OCI-LY3 (cell line): ENCODE data around the gene PLCB2.

ENCODE experiments used
- H2AFZ ChIP-seq: fragments of 200-600, 300-600 bp; shearing (Covaris generic); 2 replicates; pipeline ENCODE4 v1.6.0; 2014; ENCODE audit warnings: antibody characterized with exemption, low read depth, low read length
- H3K27ac ChIP-seq: fragments of 200-600, 300-600 bp; sonication (generic); 2 replicates; pipeline ENCODE4 v1.5.1; 2014; ENCODE audit warnings: mild to moderate bottlenecking, low read length, moderate library complexity, mixed read lengths
- H3K27me3 ChIP-seq: fragments of 200-600, 300-600 bp; sonication (generic); 2 replicates; pipeline ENCODE4 v1.6.1; 2014; ENCODE audit warnings: low read depth, low read length, mixed read lengths
- H3K36me3 ChIP-seq: fragments of 200-600, 300-600 bp; sonication (generic); replicated peaks from 2 replicates; pipeline ENCODE3; 2014; ENCODE audit warnings: low read depth, low read length, mixed read lengths
- H3K4me1 ChIP-seq: fragments of 300-600, 200-600 bp; sonication (generic); 2 replicates; pipeline ENCODE4 v1.6.1; 2014; ENCODE audit warnings: low read length, mixed read lengths
- H3K4me2 ChIP-seq: fragments of 200-600, 300-600 bp; sonication (generic); 2 replicates; pipeline ENCODE4 v1.6.1; 2014; ENCODE audit warnings: low read length, mixed read lengths
- H3K4me3 ChIP-seq: fragments of 300-600, 200-600 bp; sonication (generic); 2 replicates; pipeline ENCODE4 v1.5.1; 2014; ENCODE audit warnings: antibody characterized with exemption, mild to moderate bottlenecking, low read length, moderate library complexity
- H3K79me2 ChIP-seq: fragments of 300-600, 200-600 bp; shearing (Covaris generic); 2 replicates; pipeline ENCODE4 v1.6.1; 2014; ENCODE audit warnings: mild to moderate bottlenecking, low read length, mixed read lengths
- H3K9ac ChIP-seq: fragments of 300-600, 200-600 bp; shearing (Covaris generic); 2 replicates; pipeline ENCODE4 v1.6.0; 2014; ENCODE audit warnings: mild to moderate bottlenecking, low read length, moderate library complexity
- H3K9me3 ChIP-seq: fragments of 200-600, 300-600 bp; shearing (Covaris generic); 2 replicates; pipeline ENCODE4 v1.6.1; 2014; ENCODE audit warnings: low read length, mixed read lengths; ENCODE audit not compliant: insufficient read depth
- H4K20me1 ChIP-seq: fragments of 200-600, 300-600 bp; sonication (generic); 2 replicates; pipeline ENCODE4 v1.6.1; 2016; ENCODE audit warnings: low read length, mixed read lengths; ENCODE audit not compliant: insufficient read depth
- CTCF ChIP-seq: fragments of 200-600, 300-600 bp; sonication (generic); IDR thresholded peaks from 2 replicates; pipeline ENCODE4 v1.5.1; 2014; ENCODE audit warnings: antibody characterized with exemption, low read length, low read depth
- EZH2phosphoT487 ChIP-seq: fragments of 200-600 bp; shearing (Covaris generic); IDR thresholded peaks from 2 replicates; pipeline ENCODE4 v1.6.1; 2018; ENCODE audit warnings: antibody characterized with exemption, mixed run types, low read depth

Gene PLCB2

GRCh38 chr15:40286061-40286532, 21.6 kb downstream of the PLCB2 start:
- Histone ChIP-seq H3K36me3 (no peaks in the 10 kb centered on the region), H3K27ac (no peak overlapping the region), H3K4me3 (no peak overlapping the region), H4K20me1 (no peaks in the 10 kb centered on the region), H2AFZ (no peak overlapping the region), H3K4me2 (no peak overlapping the region), H3K4me1 (peaks cover 14% of the 10 kb centered on the region), H3K79me2 (no peaks in the 10 kb centered on the region), H3K9ac (no peak overlapping the region), H3K27me3 (no peaks in the 10 kb centered on the region), H3K9me3 (no peaks in the 10 kb centered on the region)
- TF ChIP-seq CTCF (no peak), EZH2phosphoT487 (no peak)

- Histone ChIP-seq H3K9ac (no peak overlapping the region), H3K27ac (no peak overlapping the region), H3K9me3 (no peaks in the 10 kb centered on the region), H3K27me3 (no peaks in the 10 kb centered on the region), H4K20me1 (no peaks in the 10 kb centered on the region), H3K4me3 (no peak overlapping the region), H3K4me2 (peak overlapping the region; percentile 31), H3K4me1 (peaks cover 14% of the 10 kb centered on the region), H3K36me3 (no peaks in the 10 kb centered on the region), H3K79me2 (no peaks in the 10 kb centered on the region), H2AFZ (no peak overlapping the region)
- TF ChIP-seq EZH2phosphoT487 (no peak), CTCF (no peak)
These were observed 22.2 kb downstream of the PLCB2 start for GRCh38 chr15:40285554-40286011.

- H3K27ac ChIP-seq: no peak overlapping the region
- H2AFZ ChIP-seq: no peak overlapping the region
- H3K4me2 ChIP-seq: peak overlapping the region; percentile 31
- no peak overlapping the region for H3K4me3 ChIP-seq
- H3K79me2 ChIP-seq: no peaks in the 10 kb centered on the region
- H3K36me3 ChIP-seq: no peaks in the 10 kb centered on the region
- H3K27me3 ChIP-seq: no peaks in the 10 kb centered on the region
- H4K20me1 ChIP-seq: no peaks in the 10 kb centered on the region
- H3K4me1 ChIP-seq: peaks cover 14% of the 10 kb centered on the region
- no peaks in the 10 kb centered on the region for H3K9me3 ChIP-seq
- TF ChIP-seq EZH2phosphoT487 (no peak), CTCF (no peak)
- H3K9ac ChIP-seq: no peak overlapping the region
These were observed 22.6 kb downstream of the PLCB2 start for GRCh38 chr15:40285151-40285550.

GRCh38 chr15:40283615-40284300, 24.0 kb downstream of the PLCB2 start:
- Histone ChIP-seq H3K4me2 (no peak overlapping the region), H3K36me3 (no peaks in the 10 kb centered on the region), H3K9ac (no peak overlapping the region), H3K4me1 (peaks cover 19% of the 10 kb centered on the region), H3K9me3 (no peaks in the 10 kb centered on the region), H3K27ac (no peak overlapping the region), H3K79me2 (no peaks in the 10 kb centered on the region), H4K20me1 (no peaks in the 10 kb centered on the region), H3K4me3 (no peak overlapping the region), H2AFZ (no peak overlapping the region), H3K27me3 (peaks cover 5% of the 10 kb centered on the region)
- no peak for TF ChIP-seq CTCF
- TF ChIP-seq EZH2phosphoT487: no peak
